Glomerular visceral epithelial cell (primary cell): ENCODE measurements around the gene SLC7A10.
"Not testable (repeated sequence)": the region's sequence is repeated elsewhere in the genome, so short reads cannot be mapped to it uniquely, and the experiment has no call there.

Source experiments
- DNase-seq: peaks from one replicate; pipeline ENCODE4 v3.0.0-alpha.2; 2016; ENCODE audit errors: extremely low spot score

SLC7A10 gene

DNA sequence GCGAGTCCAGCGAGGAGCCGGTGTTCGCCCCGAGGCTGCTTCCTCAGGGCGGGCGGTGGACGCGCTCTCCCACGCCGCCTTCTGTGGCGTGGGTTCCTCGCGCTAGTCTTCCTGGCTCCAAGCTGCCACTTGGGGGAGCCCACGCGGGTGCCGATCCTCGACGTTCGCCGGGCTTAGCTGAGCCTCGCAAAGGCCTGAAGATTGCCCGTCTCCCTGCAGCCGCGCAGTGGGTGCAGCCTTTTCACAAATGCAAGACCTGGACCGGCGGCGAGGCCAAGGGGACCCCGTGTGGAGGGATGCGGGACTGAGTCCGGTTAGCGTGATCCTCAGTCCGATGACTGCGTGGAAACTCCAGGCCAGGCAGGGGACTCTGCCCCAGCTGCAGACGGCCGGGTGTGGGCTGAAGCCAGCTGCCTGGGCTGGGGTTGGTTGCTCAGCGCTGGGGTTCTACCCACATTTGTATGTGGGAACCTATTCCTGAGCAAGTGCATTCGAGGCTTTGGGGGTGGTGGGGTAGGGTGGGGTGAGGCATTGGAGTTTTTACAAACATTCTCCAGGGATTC lies 48.2 kb downstream of the SLC7A10 start:
- no peak for DNase-seq

GRCh38 chr19:33176670-33177416 lies 48.8 kb downstream of the SLC7A10 start:
- DNase-seq, result peak; percentile 100

- peak; percentile 46 for DNase-seq
These were observed 49.6 kb downstream of the SLC7A10 start for GRCh38 chr19:33175886-33176669.

DNA sequence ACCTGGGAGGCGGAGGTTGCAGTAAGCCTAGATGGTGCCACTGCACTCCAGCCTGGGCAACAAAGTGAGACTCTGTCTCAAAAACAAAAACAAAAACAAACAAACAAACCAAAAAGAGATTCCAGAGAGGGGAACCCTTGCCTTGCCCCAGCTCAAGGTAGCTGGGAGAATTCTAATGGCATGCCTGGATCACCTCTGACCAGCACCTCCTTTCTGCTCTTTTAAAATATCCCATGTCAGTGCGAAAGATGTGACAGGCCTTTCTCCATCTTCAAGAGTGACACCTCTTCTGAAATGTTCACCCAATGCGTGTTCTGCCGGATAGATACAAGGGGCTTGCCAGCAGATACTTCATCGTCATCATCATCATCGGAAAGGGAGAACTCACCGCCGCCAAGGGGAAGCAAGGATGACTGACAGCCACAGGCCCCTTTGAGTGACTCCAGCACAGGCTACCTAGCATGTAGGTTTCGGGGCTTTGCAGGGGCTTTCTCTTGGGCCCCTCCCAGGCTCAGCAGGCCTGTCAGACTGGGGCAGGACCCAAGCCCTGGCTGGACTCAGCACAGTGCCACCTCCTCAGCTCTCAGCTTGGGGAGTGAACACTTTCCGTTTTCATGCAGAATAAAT lies 50.4 kb downstream of the SLC7A10 start:
- no peak for DNase-seq

- DNase-seq, result no peak
These were observed 51.5 kb downstream of the SLC7A10 start for GRCh38 chr19:33174186-33174585.

DNA sequence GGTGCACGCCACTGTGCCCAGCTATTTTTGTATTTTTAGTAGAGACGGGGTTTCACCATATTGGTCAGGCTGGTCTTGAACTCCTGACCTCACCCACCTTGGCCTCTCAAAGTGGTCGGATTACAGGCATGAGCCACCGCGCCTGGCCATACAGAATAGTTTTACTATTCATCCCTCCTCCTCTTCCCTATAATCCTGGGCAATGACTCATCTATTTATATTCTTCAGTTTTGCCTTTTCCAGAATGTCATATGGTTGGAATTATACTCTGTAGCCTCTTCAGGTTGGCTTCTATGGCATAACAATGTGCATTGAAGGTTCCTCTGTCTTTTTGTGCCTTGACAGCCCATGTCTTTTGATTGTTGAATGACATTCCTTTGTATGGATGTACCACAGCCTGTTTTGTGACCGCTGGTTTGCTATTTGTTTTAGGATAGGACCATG lies 53.7 kb downstream of the SLC7A10 start:
- no peak for DNase-seq

DNA sequence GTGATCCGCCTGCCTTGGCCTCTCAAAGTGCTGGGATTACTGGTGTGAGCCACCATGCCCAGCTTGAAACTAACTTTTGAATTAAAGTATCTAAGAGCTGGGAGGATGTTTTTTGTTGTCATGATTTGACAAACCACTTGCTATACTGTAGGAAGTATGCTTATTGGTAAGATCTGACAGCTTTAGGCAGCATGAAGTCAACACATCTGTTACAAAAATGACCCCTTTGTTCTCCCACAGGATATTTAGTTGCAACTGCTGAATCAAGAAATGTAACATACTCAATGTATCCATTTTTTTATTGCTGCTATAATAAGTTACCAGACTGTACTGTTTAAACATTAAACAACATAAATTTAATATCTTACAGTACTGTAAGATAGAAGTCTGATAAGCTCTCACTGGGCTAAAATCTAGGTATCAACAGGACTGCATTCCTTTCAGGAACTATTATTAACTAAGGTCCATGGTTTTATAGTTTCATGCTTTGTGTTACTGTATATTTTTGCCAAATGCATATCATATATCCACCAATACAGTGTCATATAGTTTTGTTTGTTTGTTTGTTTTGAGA lies 54.3 kb downstream of the SLC7A10 start:
- DNase-seq, result no peak

GRCh38 chr19:33168528-33168927 lies 57.1 kb downstream of the SLC7A10 start:
- DNase-seq, result no peak

GRCh38 chr19:33167438-33167837 lies 58.2 kb downstream of the SLC7A10 start:
- DNase-seq, result no peak

DNA sequence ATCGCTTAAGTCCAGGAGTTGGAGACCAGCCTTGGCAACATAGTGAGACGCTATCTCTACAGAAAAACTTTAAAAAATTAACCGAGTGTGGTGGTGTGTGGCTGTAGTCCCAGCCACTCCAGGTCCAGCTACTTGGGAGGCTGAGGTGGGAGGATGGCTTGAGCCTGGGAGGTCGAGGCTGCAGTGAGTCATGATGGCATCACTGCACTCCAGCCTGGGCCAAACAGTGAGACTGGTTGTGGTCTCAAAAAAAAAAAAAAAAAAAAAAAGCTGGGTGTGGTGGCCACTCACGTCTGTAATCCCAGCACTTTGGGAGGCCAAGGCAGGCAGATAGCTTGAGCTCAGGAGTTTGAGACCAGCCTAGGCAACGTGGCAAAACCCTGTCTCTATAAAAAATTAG lies 59.6 kb downstream of the SLC7A10 start:
- DNase-seq, result not testable (repeated sequence)

GRCh38 chr19:33163481-33163880 lies 62.2 kb downstream of the SLC7A10 start:
- no peak for DNase-seq

DNA sequence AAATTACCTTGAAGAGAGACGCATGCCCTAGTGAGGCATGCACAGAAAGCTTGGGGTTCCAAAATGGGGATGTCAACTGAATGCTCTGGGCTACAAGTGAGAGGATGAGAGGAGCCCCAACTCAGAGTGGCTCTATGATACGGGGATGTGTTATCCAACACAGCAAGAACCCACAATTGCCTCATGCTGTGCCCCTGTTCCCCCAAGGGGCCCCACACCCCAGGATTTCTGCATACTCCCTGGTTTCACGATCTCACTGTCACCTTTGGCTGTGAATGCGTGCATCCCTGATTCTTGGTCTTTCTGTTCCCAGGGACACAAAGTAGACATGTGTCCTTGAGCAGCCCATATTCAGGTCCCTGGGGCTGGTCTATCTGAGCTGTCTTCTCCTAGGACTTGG lies 64.4 kb downstream of the SLC7A10 start:
- DNase-seq, result no peak

- DNase-seq, result no peak
These were observed 65.8 kb downstream of the SLC7A10 start for GRCh38 chr19:33159893-33160292.

- DNase-seq, result no peak
These were observed 66.5 kb downstream of the SLC7A10 start for GRCh38 chr19:33159149-33159548.
